ENCODE measurements around the gene PUM1.

Gene PUM1

GRCh38 chr1:30929944-30930525, 135.5 kb downstream of the PUM1 start:
- DNase-seq (ENCODE audit: low spot score) = no peak
- no peak for FAIRE-seq

- FAIRE-seq (no peak), DNase-seq (ENCODE audit: low spot score) (peak; percentile 66)
These were observed 136.2 kb downstream of the PUM1 start for GRCh38 chr1:30929135-30929889.

GRCh38 chr1:30928789-30929134, 136.8 kb downstream of the PUM1 start:
- DNase-seq (ENCODE audit: low spot score) (no peak), FAIRE-seq (no peak)

- DNase-seq (ENCODE audit: low spot score) (no peak), FAIRE-seq (no peak)
These were observed 137.3 kb downstream of the PUM1 start for GRCh38 chr1:30928171-30928570.

- no peak for FAIRE-seq
- DNase-seq (ENCODE audit: low spot score) = no peak
These were observed 138.1 kb downstream of the PUM1 start for GRCh38 chr1:30927448-30927847.

- DNase-seq (ENCODE audit: low spot score) (no peak), FAIRE-seq (no peak)
These were observed 141.9 kb downstream of the PUM1 start for GRCh38 chr1:30923597-30923996.

GRCh38 chr1:30920827-30921226, 144.7 kb downstream of the PUM1 start:
- no peak for DNase-seq (ENCODE audit: low spot score)
- FAIRE-seq = no peak

- FAIRE-seq (no peak), DNase-seq (ENCODE audit: low spot score) (peak; percentile 58)
These were observed 146.3 kb downstream of the PUM1 start for GRCh38 chr1:30919025-30919881.

GRCh38 chr1:30916296-30916695, 149.2 kb downstream of the PUM1 start:
- FAIRE-seq = no peak
- no peak for DNase-seq (ENCODE audit: low spot score)

- DNase-seq (ENCODE audit: low spot score) = no peak
- no peak for FAIRE-seq
These were observed 149.9 kb downstream of the PUM1 start for GRCh38 chr1:30915491-30916230.

- DNase-seq (ENCODE audit: low spot score) (no peak), FAIRE-seq (no peak)
These were observed 150.6 kb downstream of the PUM1 start for GRCh38 chr1:30914931-30915330.

- FAIRE-seq (no peak), DNase-seq (ENCODE audit: low spot score) (no peak)
These were observed 151.0 kb downstream of the PUM1 start for GRCh38 chr1:30914587-30914922.

GRCh38 chr1:30912913-30913652, 152.4 kb downstream of the PUM1 start:
- FAIRE-seq = no peak
- DNase-seq (ENCODE audit: low spot score) = no peak

- DNase-seq (ENCODE audit: low spot score) = no peak
- FAIRE-seq = no peak
These were observed 153.3 kb downstream of the PUM1 start for GRCh38 chr1:30912224-30912623.

- FAIRE-seq = no peak
These were observed 154.2 kb downstream of the PUM1 start for GRCh38 chr1:30911059-30911954.

GRCh38 chr1:30909365-30910068, 156.0 kb downstream of the PUM1 start:
- DNase-seq (ENCODE audit: low spot score) (no peak), FAIRE-seq (no peak)

More at GRCh38 chr1:30911059-30911954, 154.2 kb downstream of the PUM1 start:
- DNase-seq (ENCODE audit: low spot score) = peak; percentile 82

- no peak for FAIRE-seq
- peak; percentile 75 for DNase-seq (ENCODE audit: low spot score)
These were observed 156.7 kb downstream of the PUM1 start, which contains the start of gene SDC3 for GRCh38 chr1:30908696-30909364. SDC3 (minus strand) TSS chr1:30908758; CDS start chr1:30908586, 172 bp downstream.

- DNase-seq (ENCODE audit: low spot score) (no peak), FAIRE-seq (no peak)
These were observed 157.2 kb downstream of the PUM1 start for GRCh38 chr1:30908316-30908695.

Measured in urothelium cell line (cell line).